Measurements from ENCODE around the gene CAV2.

GRCh38 chr7:116547347-116547746 lies 47.8 kb downstream of the CAV2 start:
- TF ChIP-seq CTCF (IDR thresholded peaks at IDR 0.05) = no peak
- no peak for TF ChIP-seq ZFX (IDR thresholded peaks at IDR 0.05; ENCODE audit: borderline replicate concordance)
